GM10248 (cell line): Measurements from ENCODE around the gene SAT2.

Source experiments
- CTCF ChIA-PET: fragments of 300-600 bp; sonication (Branson Sonifier 250); formaldehyde crosslinking; extraction: SDS; loops from one replicate; lab custom pipeline; 2021; ENCODE audit warnings: antibody characterized with exemption; lab: Yijun Ruan, JAX
- POLR2A ChIA-PET: fragments of 350-650 bp; sonication (Branson Sonifier 250); formaldehyde crosslinking; extraction: SDS; loops from one replicate; lab custom pipeline; 2020; ENCODE audit warnings: antibody characterized with exemption; lab: Yijun Ruan, JAX
- DNase-seq: peaks from one replicate; pipeline ENCODE4 v3.0.0; 2012; ENCODE audit errors: extremely low spot score
- CTCF ChIP-seq: IDR thresholded peaks from 2 replicates; pipeline ENCODE4 v1.5.1; 2012; ENCODE audit warnings: mild to moderate bottlenecking, low read depth; ENCODE audit errors: extremely low read depth, missing control alignments, control extremely low read depth

SAT2 gene

DNA sequence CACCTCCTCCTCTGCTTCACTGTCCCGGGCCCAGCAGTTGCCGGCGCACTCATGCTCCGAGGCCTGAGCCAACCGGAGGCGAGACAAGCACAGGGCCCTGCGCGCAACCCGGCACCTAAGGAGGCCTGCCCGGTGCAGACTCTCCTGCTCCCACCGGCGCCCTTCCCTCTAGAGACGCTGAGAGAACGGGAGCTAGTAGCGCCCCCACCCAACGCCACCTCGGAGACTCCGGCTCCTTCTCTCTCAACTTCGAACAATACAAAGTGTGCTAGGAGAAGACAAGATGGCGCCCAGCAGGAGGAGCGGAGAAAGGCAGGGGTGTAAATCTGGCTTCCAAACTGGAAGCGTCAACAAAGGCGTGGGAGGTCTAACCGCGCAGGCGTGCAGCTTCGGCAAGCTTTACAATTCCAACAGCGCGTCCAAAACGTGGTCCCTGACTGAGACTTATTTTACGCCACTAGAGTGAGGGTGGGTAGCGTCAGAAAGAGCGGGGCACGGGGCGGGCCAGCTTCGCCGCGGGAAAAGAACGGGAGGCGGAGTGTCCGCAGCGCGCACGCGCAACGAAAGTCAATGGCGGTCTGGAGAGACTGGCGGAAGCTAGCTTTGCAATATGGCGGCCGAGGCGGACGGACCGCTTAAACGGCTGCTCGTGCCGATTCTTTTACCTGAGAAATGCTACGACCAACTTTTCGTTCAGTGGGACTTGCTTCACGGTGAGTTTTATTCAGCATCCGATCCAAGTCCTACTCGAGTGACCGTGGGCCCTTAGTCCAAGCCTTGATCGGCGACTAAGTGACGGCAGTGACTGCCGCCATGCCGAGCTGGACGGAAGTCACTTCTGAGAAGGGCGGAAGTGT is 44.1 kb downstream of the SAT2 start, which contains the start of gene MPDU1:
Gene MPDU1 (plus strand): TSS at position 600 of the 857 bp plus-strand sequence. CDS start 11 bp downstream, at position 611.
- POLR2A ChIA-PET, result interaction anchor here (0.7 to 2.8 kb wide), 7 partner anchors 9 to 590 kb away, joined by 3 to 32 read pairs (median 6); partner anchors contain the start of genes FXR2, SAT2, TMEM256 and TP53
- CTCF ChIA-PET, result interaction anchor here (0.7 to 1.8 kb wide), 7 partner anchors 10 to 288 kb away, joined by 3 to 6 read pairs (median 4); partner anchors contain the start of genes SENP3 and WRAP53
- no peak for TF ChIP-seq CTCF
- peak; percentile 90 for DNase-seq

GRCh38 chr17:7582396-7583252 is 45.0 kb downstream of the SAT2 start:
- no peak for DNase-seq
- CTCF ChIA-PET, result interaction anchor here (1.0 to 1.8 kb wide), 3 partner anchors 10 to 105 kb away, joined by 4 to 6 read pairs (median 5); partner anchors contain the start of genes SENP3 and WRAP53
- no peak for TF ChIP-seq CTCF
- POLR2A ChIA-PET, result interaction anchor here (1.1 to 2.8 kb wide), 3 partner anchors 8 to 105 kb away, joined by 5 to 32 read pairs (median 13); partner anchors contain the start of genes FXR2 and TP53

DNA sequence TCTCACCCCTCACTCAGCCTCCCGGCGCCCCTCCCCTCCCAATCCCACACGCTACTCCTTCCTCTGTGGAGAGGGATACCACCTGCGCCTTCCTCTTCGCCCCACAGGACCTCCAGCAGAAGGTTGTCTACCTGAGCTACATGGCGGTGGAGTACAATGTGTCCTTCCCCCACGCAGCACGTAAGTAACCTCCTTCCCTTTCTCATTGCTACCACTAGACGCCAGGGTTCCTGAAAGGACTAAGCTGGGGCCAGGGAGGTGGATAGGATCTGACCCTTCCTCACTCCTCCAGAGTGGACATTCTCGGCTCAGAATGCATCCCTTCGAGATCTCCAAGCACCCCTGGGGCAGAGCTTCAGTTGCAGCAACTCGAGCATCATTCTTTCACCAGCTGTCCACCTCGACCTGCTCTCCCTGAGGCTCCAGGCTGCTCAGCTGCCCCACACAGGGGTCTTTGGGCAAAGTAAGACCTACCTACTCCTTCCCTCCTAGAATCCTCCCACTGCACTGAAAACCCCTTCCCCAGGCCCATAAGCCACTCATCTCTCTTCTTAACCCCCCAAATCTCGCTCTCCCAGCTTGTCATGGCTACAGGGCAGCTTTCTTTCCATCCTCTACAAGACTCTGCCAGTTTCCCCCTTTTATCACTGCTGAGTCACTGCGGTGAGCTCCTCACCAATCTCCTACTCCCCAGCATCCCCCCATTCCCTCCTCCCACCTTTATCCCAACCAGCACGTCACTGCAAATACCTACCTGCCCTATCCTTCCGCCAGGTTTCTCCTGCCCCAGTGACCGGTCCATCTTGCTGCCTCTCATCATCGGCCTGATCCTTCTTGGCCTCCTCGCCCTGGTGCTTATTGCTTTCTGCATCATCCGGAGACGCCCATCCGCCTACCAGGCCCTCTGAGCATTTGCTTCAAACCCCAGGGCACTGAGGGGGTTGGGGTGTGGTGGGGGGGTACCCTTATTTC is 46.7 kb downstream of the SAT2 start:
- CTCF ChIA-PET, result interaction anchor here (1.0 to 4.0 kb wide), 2 partner anchors 8 to 144 kb away, joined by 4 to 17 read pairs; partner anchors contain the start of gene SOX15
- POLR2A ChIA-PET, result interaction anchor here (0.6 to 1.1 kb wide), 5 partner anchors 9 to 107 kb away, joined by 3 to 7 read pairs (median 5); partner anchors contain the start of genes POLR2A, SAT2 and TP53
- DNase-seq, result no peak
- TF ChIP-seq CTCF, result no peak

- TF ChIP-seq CTCF, result no peak
- CTCF ChIA-PET, result interaction anchor here (0.8 to 4.0 kb wide), 6 partner anchors 9 to 184 kb away, joined by 3 to 17 read pairs (median 3); partner anchors contain the start of genes SOX15 and TP53
- no peak for DNase-seq
- POLR2A ChIA-PET, result interaction anchor here (0.6 to 1.5 kb wide), 8 partner anchors 11 to 250 kb away, joined by 3 to 7 read pairs (median 4); partner anchors contain the start of genes POLR2A, TMEM256 and TP53
Measured at GRCh38 chr17:7579834-7580603, 47.6 kb downstream of the SAT2 start.
